Liver (tissue), 3 donors: ENCODE results near the gene DCTPP1.

Source experiments
- EGR1 ChIP-seq, 2 donors: IDR thresholded peaks; 2 replicates each; pipeline ENCODE4 v1.6.1; 2016 to 2018; ENCODE audit warnings: antibody characterized with exemption in 2 of 2, low read depth in 2 of 2
- FOXA1 ChIP-seq: IDR thresholded peaks from 2 replicates; pipeline ENCODE4 v1.6.1; 2016; ENCODE audit warnings: antibody characterized with exemption
- FOXA2 ChIP-seq: IDR thresholded peaks from 2 replicates; pipeline ENCODE4 v1.6.1; 2016; ENCODE audit warnings: antibody characterized with exemption
- SP1 ChIP-seq: IDR thresholded peaks from 2 replicates; pipeline ENCODE4 v1.6.1; 2018; ENCODE audit warnings: antibody characterized with exemption, mild to moderate bottlenecking
- TAF1 ChIP-seq: conservative IDR thresholded peaks from 2 replicates; pipeline ENCODE4 v1.6.1; 2016; ENCODE audit warnings: antibody characterized with exemption, mild to moderate bottlenecking
- YY1 ChIP-seq: IDR thresholded peaks from 2 replicates; pipeline ENCODE4 v1.6.1; 2016; ENCODE audit warnings: antibody characterized with exemption, mild to moderate bottlenecking
- TF ChIP-seq, protein P1 (sequence below): fragments of 150-350 bp; IDR thresholded peaks from 2 replicates; pipeline ENCODE4 v1.5.1; 2017; ENCODE audit warnings: improper control_type of control experiment, low read depth, low read length; ENCODE audit not compliant: missing input control
- TF ChIP-seq, protein P2 (sequence below): IDR thresholded peaks from 2 replicates; pipeline ENCODE4 v1.6.1; 2016; ENCODE audit warnings: antibody characterized with exemption
- TF ChIP-seq, protein P3 (sequence below): IDR thresholded peaks from 2 replicates; pipeline ENCODE4 v1.6.1; 2016; ENCODE audit warnings: antibody characterized with exemption
- TF ChIP-seq, protein P4 (sequence below): IDR thresholded peaks from 2 replicates; pipeline ENCODE4 v1.6.1; 2016; ENCODE audit warnings: antibody characterized with exemption, mild to moderate bottlenecking
- donor health status: healthy.
- donor health status: healthy.

DNA sequence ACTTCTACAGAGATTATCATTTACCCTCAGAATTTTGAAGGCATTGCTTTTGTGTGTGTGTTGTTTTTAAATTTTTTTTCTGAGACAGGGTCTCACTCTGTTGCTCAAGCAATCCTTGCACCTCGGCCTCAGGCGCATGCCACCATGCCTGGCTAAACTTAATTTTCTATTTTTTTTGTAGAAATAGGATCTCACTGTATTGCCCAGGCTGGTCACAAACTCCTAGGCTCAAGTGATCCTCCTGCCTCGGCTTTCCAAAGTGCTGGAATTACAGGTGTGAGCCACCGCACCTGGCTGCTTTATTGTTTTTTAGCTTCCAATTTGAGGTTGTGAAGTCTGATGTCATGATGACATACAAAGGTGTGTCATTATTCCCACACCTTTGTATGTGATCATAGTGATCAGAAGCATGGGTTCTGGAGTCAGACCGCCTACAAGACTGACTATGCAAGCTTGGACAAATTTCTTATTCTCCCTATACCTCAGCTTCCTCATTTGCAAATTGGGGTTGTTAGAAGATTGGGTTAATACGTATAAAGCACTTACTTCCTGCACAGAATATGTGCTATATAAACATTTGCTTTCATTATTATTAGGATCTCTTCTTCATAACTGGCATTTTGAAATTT is 10.0 kb upstream of the DCTPP1 start:
- no peak for TF ChIP-seq FOXA2
- no peak for TF ChIP-seq YY1
- no peak for TF ChIP-seq TAF1
- TF ChIP-seq, protein P1, sequence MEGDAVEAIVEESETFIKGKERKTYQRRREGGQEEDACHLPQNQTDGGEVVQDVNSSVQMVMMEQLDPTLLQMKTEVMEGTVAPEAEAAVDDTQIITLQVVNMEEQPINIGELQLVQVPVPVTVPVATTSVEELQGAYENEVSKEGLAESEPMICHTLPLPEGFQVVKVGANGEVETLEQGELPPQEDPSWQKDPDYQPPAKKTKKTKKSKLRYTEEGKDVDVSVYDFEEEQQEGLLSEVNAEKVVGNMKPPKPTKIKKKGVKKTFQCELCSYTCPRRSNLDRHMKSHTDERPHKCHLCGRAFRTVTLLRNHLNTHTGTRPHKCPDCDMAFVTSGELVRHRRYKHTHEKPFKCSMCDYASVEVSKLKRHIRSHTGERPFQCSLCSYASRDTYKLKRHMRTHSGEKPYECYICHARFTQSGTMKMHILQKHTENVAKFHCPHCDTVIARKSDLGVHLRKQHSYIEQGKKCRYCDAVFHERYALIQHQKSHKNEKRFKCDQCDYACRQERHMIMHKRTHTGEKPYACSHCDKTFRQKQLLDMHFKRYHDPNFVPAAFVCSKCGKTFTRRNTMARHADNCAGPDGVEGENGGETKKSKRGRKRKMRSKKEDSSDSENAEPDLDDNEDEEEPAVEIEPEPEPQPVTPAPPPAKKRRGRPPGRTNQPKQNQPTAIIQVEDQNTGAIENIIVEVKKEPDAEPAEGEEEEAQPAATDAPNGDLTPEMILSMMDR: no peak
- TF ChIP-seq, protein P2, sequence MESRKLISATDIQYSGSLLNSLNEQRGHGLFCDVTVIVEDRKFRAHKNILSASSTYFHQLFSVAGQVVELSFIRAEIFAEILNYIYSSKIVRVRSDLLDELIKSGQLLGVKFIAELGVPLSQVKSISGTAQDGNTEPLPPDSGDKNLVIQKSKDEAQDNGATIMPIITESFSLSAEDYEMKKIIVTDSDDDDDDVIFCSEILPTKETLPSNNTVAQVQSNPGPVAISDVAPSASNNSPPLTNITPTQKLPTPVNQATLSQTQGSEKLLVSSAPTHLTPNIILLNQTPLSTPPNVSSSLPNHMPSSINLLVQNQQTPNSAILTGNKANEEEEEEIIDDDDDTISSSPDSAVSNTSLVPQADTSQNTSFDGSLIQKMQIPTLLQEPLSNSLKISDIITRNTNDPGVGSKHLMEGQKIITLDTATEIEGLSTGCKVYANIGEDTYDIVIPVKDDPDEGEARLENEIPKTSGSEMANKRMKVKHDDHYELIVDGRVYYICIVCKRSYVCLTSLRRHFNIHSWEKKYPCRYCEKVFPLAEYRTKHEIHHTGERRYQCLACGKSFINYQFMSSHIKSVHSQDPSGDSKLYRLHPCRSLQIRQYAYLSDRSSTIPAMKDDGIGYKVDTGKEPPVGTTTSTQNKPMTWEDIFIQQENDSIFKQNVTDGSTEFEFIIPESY: no peak
- no peak for TF ChIP-seq SP1
- TF ChIP-seq, protein P3, sequence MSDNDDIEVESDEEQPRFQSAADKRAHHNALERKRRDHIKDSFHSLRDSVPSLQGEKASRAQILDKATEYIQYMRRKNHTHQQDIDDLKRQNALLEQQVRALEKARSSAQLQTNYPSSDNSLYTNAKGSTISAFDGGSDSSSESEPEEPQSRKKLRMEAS: no peak
- no peak for TF ChIP-seq FOXA1
- TF ChIP-seq, protein P4, sequence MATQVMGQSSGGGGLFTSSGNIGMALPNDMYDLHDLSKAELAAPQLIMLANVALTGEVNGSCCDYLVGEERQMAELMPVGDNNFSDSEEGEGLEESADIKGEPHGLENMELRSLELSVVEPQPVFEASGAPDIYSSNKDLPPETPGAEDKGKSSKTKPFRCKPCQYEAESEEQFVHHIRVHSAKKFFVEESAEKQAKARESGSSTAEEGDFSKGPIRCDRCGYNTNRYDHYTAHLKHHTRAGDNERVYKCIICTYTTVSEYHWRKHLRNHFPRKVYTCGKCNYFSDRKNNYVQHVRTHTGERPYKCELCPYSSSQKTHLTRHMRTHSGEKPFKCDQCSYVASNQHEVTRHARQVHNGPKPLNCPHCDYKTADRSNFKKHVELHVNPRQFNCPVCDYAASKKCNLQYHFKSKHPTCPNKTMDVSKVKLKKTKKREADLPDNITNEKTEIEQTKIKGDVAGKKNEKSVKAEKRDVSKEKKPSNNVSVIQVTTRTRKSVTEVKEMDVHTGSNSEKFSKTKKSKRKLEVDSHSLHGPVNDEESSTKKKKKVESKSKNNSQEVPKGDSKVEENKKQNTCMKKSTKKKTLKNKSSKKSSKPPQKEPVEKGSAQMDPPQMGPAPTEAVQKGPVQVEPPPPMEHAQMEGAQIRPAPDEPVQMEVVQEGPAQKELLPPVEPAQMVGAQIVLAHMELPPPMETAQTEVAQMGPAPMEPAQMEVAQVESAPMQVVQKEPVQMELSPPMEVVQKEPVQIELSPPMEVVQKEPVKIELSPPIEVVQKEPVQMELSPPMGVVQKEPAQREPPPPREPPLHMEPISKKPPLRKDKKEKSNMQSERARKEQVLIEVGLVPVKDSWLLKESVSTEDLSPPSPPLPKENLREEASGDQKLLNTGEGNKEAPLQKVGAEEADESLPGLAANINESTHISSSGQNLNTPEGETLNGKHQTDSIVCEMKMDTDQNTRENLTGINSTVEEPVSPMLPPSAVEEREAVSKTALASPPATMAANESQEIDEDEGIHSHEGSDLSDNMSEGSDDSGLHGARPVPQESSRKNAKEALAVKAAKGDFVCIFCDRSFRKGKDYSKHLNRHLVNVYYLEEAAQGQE: no peak
- TF ChIP-seq EGR1 (IDR thresholded peaks at IDR 0.05; ENCODE audit: low read depth in 2 of 2): no peak
